Measurements from ENCODE around the gene MLLT10.

Gene MLLT10

GRCh38 chr10:21533467-21534279 lies at the start of gene MLLT10:
TSS of gene MLLT10 (plus strand) at chr10:21534232. CDS start at chr10:21534645, 413 bp downstream.
- DNase-seq: peak; percentile 92

GRCh38 chr10:21487416-21488180 lies 46.4 kb upstream of the MLLT10 start:
- no peak for DNase-seq

GRCh38 chr10:21488246-21488956 lies 45.6 kb upstream of the MLLT10 start:
- DNase-seq: no peak

- DNase-seq: no peak
Measured at GRCh38 chr10:21488957-21489446, 45.0 kb upstream of the MLLT10 start.

- no peak for DNase-seq
Measured at GRCh38 chr10:21490028-21490710, 43.9 kb upstream of the MLLT10 start.

- no peak for DNase-seq
Measured at GRCh38 chr10:21490711-21491105, 43.3 kb upstream of the MLLT10 start.

GRCh38 chr10:21492421-21492820 lies 41.6 kb upstream of the MLLT10 start:
- no peak for DNase-seq

- DNase-seq: no peak
Measured at GRCh38 chr10:21493784-21494183, 40.2 kb upstream of the MLLT10 start.

GRCh38 chr10:21494191-21495001 lies 39.6 kb upstream of the MLLT10 start:
- no peak for DNase-seq

- no peak for DNase-seq
Measured at GRCh38 chr10:21495002-21495751, 38.9 kb upstream of the MLLT10 start.

- DNase-seq: peak; percentile 47
Measured at GRCh38 chr10:21495752-21496342, 38.2 kb upstream of the MLLT10 start.

GRCh38 chr10:21496343-21497176 lies 37.5 kb upstream of the MLLT10 start:
- no peak for DNase-seq

- DNase-seq: peak; percentile 83
Measured at GRCh38 chr10:21497177-21497807, 36.7 kb upstream of the MLLT10 start.

- no peak for DNase-seq
Measured at GRCh38 chr10:21498377-21498776, 35.7 kb upstream of the MLLT10 start.

- DNase-seq: no peak
Measured at GRCh38 chr10:21498986-21499385, 35.0 kb upstream of the MLLT10 start.

GRCh38 chr10:21499701-21500577 lies 34.1 kb upstream of the MLLT10 start:
- DNase-seq: no peak

- no peak for DNase-seq
Measured at GRCh38 chr10:21500578-21500910, 33.5 kb upstream of the MLLT10 start.

- DNase-seq: no peak
Measured at GRCh38 chr10:21501091-21501490, 32.9 kb upstream of the MLLT10 start.
